ENCODE data around the gene TXLNB.

TXLNB gene

GRCh38 chr6:139265512-139266190 is 26.1 kb downstream of the TXLNB start:
- Histone ChIP-seq H4K20me1 (ENCODE audit: insufficient read depth, low read length) (no peaks in the 10 kb centered on the region), H3K79me2 (ENCODE audit: low read length) (no peaks in the 10 kb centered on the region), H3F3A (ENCODE audit: insufficient read depth, low read length) (no peaks in the 10 kb centered on the region), H3K9me2 (replicated peaks; ENCODE audit: insufficient read depth, low read length) (no peaks in the 10 kb centered on the region), H2AFZ (ENCODE audit: low read length) (no peak overlapping the region), H3K4me1 (ENCODE audit: low read length) (no peaks in the 10 kb centered on the region), H3K4me3 (ENCODE audit: low read length) (no peak overlapping the region), H3K9me3 (replicated peaks; ENCODE audit: insufficient read depth, low read length) (no peaks in the 10 kb centered on the region), H3K9ac (ENCODE audit: low read length) (no peak overlapping the region), H3K27ac (ENCODE audit: low read length) (no peak overlapping the region), H3K27me3 (replicated peaks; ENCODE audit: insufficient read depth, low read length) (no peaks in the 10 kb centered on the region), H3K36me3 (replicated peaks; ENCODE audit: insufficient read depth, low read length) (no peaks in the 10 kb centered on the region), H3K4me2 (ENCODE audit: low read depth, low read length) (no peak overlapping the region)
- DNase-seq = no peak
- no peak for TF ChIP-seq CTCF (IDR thresholded peaks at IDR 0.05; ENCODE audit: low read length)
- no peak for TF ChIP-seq EZH2 (optimal IDR thresholded peaks at IDR 0.05; ENCODE audit: low read depth, low read length)
- no peak for TF ChIP-seq EZH2phosphoT487 (IDR thresholded peaks at IDR 0.05; ENCODE audit: low read length)

GRCh38 chr6:139262519-139263300 is 29.1 kb downstream of the TXLNB start:
- H2AFZ ChIP-seq (ENCODE audit: low read length) = peak overlapping the region; percentile 25; the same call in 1 of the 2 replicates
- no peak overlapping the region for H3K9ac ChIP-seq (ENCODE audit: low read length)
- peak overlapping the region; percentile 1; the same call in 1 of the 2 replicates for H3K27ac ChIP-seq (ENCODE audit: low read length)
- peaks cover 7% of the 10 kb centered on the region; the same call in 1 of the 2 replicates for H3F3A ChIP-seq (ENCODE audit: insufficient read depth, low read length)
- H3K9me2 ChIP-seq (replicated peaks; ENCODE audit: insufficient read depth, low read length) = no peaks in the 10 kb centered on the region
- peak overlapping the region; percentile 11; the same call in 1 of the 2 replicates for H3K4me2 ChIP-seq (ENCODE audit: low read depth, low read length)
- no peaks in the 10 kb centered on the region for H3K36me3 ChIP-seq (replicated peaks; ENCODE audit: insufficient read depth, low read length)
- no peaks in the 10 kb centered on the region for H3K9me3 ChIP-seq (replicated peaks; ENCODE audit: insufficient read depth, low read length)
- DNase-seq = peak; percentile 26
- no peaks in the 10 kb centered on the region for H4K20me1 ChIP-seq (ENCODE audit: insufficient read depth, low read length)
- H3K27me3 ChIP-seq (replicated peaks; ENCODE audit: insufficient read depth, low read length) = no peaks in the 10 kb centered on the region
- H3K79me2 ChIP-seq (ENCODE audit: low read length) = no peaks in the 10 kb centered on the region
- H3K4me3 ChIP-seq (ENCODE audit: low read length) = no peak overlapping the region
- TF ChIP-seq CTCF (IDR thresholded peaks at IDR 0.05; ENCODE audit: low read length) (no peak), EZH2phosphoT487 (IDR thresholded peaks at IDR 0.05; ENCODE audit: low read length) (no peak), EZH2 (optimal IDR thresholded peaks at IDR 0.05; ENCODE audit: low read depth, low read length) (no peak)
- peaks cover 14% of the 10 kb centered on the region for H3K4me1 ChIP-seq (ENCODE audit: low read length)

- peak overlapping the region; percentile 50; the same call in 1 of the 2 replicates for H3K27ac ChIP-seq (ENCODE audit: low read length)
- H2AFZ ChIP-seq (ENCODE audit: low read length) = peak overlapping the region; percentile 26; the same call in 1 of the 2 replicates
- peaks cover 20% of the 10 kb centered on the region for H3K4me1 ChIP-seq (ENCODE audit: low read length)
- no peaks in the 10 kb centered on the region for H3K9me2 ChIP-seq (replicated peaks; ENCODE audit: insufficient read depth, low read length)
- H3K27me3 ChIP-seq (replicated peaks; ENCODE audit: insufficient read depth, low read length) = no peaks in the 10 kb centered on the region
- no peaks in the 10 kb centered on the region for H4K20me1 ChIP-seq (ENCODE audit: insufficient read depth, low read length)
- peaks cover 9% of the 10 kb centered on the region; the same call in 1 of the 2 replicates for H3F3A ChIP-seq (ENCODE audit: insufficient read depth, low read length)
- no peaks in the 10 kb centered on the region for H3K79me2 ChIP-seq (ENCODE audit: low read length)
- H3K4me2 ChIP-seq (ENCODE audit: low read depth, low read length) = peak overlapping the region; percentile 43; the same call in 1 of the 2 replicates
- H3K36me3 ChIP-seq (replicated peaks; ENCODE audit: insufficient read depth, low read length) = no peaks in the 10 kb centered on the region
- H3K9ac ChIP-seq (ENCODE audit: low read length) = no peak overlapping the region; the same call in 1 of the 2 replicates
- no peaks in the 10 kb centered on the region for H3K9me3 ChIP-seq (replicated peaks; ENCODE audit: insufficient read depth, low read length)
- no peak for TF ChIP-seq EZH2 (optimal IDR thresholded peaks at IDR 0.05; ENCODE audit: low read depth, low read length)
- TF ChIP-seq EZH2phosphoT487 (IDR thresholded peaks at IDR 0.05; ENCODE audit: low read length) = no peak
- peak; percentile 40 for TF ChIP-seq CTCF (IDR thresholded peaks at IDR 0.05; ENCODE audit: low read length)
- no peak overlapping the region for H3K4me3 ChIP-seq (ENCODE audit: low read length)
- peak; percentile 55 for DNase-seq
Observed at GRCh38 chr6:139257821-139258398, 33.9 kb downstream of the TXLNB start.
